Chondrocyte (in vitro differentiated cells): ENCODE measurements around the gene LRBA. TPM values are rescaled to one million over a fixed set of nuclear protein-coding genes. Genes with fewer than 3 reads are reported as not detected.

Experiments used
- DNase-seq: peaks from one replicate; pipeline ENCODE4 v3.0.0; 2021; ENCODE audit warnings: mixed read lengths, low spot score
- H3K27ac Mint-ChIP-seq: one replicate; pipeline ENCODE4 v1.8.0; 2021; ENCODE audit warnings: mild to moderate bottlenecking, moderate library complexity, mixed read lengths; ENCODE audit not compliant: unreplicated experiment
- H3K27me3 Mint-ChIP-seq: 2 replicates; pipeline ENCODE4 v1.8.0; 2021; ENCODE audit warnings: low read depth, mixed read lengths
- H3K36me3 Mint-ChIP-seq: 2 replicates; pipeline ENCODE4 v1.8.0; 2021; ENCODE audit warnings: low read depth, mixed read lengths
- H3K4me1 Mint-ChIP-seq: 2 replicates; pipeline ENCODE4 v1.8.0; 2021; ENCODE audit warnings: low read depth, mild to moderate bottlenecking, mixed read lengths
- H3K4me3 Mint-ChIP-seq: one replicate; pipeline ENCODE4 v1.8.0; 2021; ENCODE audit warnings: mild to moderate bottlenecking, moderate library complexity, mixed read lengths; ENCODE audit not compliant: unreplicated experiment
- H3K9me3 Mint-ChIP-seq: 2 replicates; pipeline ENCODE4 v1.8.0; 2021; ENCODE audit warnings: low read depth, mixed read lengths
- CTCF ChIP-seq: fragments of 200-600 bp; sonication (generic); IDR thresholded peaks from 2 replicates; pipeline ENCODE4 v1.5.0; 2021; ENCODE audit warnings: antibody characterized with exemption, mild to moderate bottlenecking, moderate library complexity
- total RNA-seq: library from RNA; stranded (reverse); gene quantifications from 3 replicates; pipeline ENCODE4 v1.2.1, GENCODE V29; 2021

Gene LRBA
- total RNA-seq, 1 donor from 2014 or later = 19.7 TPM

- H3K4me1 Mint-ChIP-seq = no peaks in the 10 kb centered on the region
- H3K9me3 Mint-ChIP-seq = no peaks in the 10 kb centered on the region
- H3K4me3 Mint-ChIP-seq = no peak overlapping the region
- peaks cover 6% of the 10 kb centered on the region for H3K36me3 Mint-ChIP-seq
- no peaks in the 10 kb centered on the region for H3K27me3 Mint-ChIP-seq
- no peak for TF ChIP-seq CTCF
- H3K27ac Mint-ChIP-seq = no peak overlapping the region
- no peak for DNase-seq
These were observed 591.6 kb downstream of the LRBA start for GRCh38 chr4:150423503-150423902.

GRCh38 chr4:150423074-150423473 lies 592.0 kb downstream of the LRBA start:
- Mint-ChIP-seq H3K27me3 (no peaks in the 10 kb centered on the region), H3K36me3 (peaks cover 6% of the 10 kb centered on the region), H3K27ac (no peak overlapping the region), H3K4me3 (no peak overlapping the region), H3K9me3 (no peaks in the 10 kb centered on the region), H3K4me1 (no peaks in the 10 kb centered on the region)
- no peak for DNase-seq
- no peak for TF ChIP-seq CTCF

- no peak for DNase-seq
- Mint-ChIP-seq H3K27ac (no peak overlapping the region), H3K9me3 (no peaks in the 10 kb centered on the region), H3K4me1 (no peaks in the 10 kb centered on the region), H3K36me3 (peaks cover 6% of the 10 kb centered on the region), H3K4me3 (no peak overlapping the region), H3K27me3 (no peaks in the 10 kb centered on the region)
- TF ChIP-seq CTCF = no peak
These were observed 593.5 kb downstream of the LRBA start for GRCh38 chr4:150421612-150422011.

- H3K4me1 Mint-ChIP-seq = no peaks in the 10 kb centered on the region
- TF ChIP-seq CTCF = no peak
- no peaks in the 10 kb centered on the region for H3K27me3 Mint-ChIP-seq
- no peak overlapping the region for H3K27ac Mint-ChIP-seq
- H3K36me3 Mint-ChIP-seq = peaks cover 6% of the 10 kb centered on the region
- H3K4me3 Mint-ChIP-seq = no peak overlapping the region
- no peaks in the 10 kb centered on the region for H3K9me3 Mint-ChIP-seq
- DNase-seq = no peak
These were observed 595.1 kb downstream of the LRBA start for GRCh38 chr4:150419939-150420338.

- peaks cover 6% of the 10 kb centered on the region for H3K36me3 Mint-ChIP-seq
- no peaks in the 10 kb centered on the region for H3K27me3 Mint-ChIP-seq
- no peak overlapping the region for H3K4me3 Mint-ChIP-seq
- no peak for TF ChIP-seq CTCF
- no peak for DNase-seq
- no peak overlapping the region for H3K27ac Mint-ChIP-seq
- no peaks in the 10 kb centered on the region for H3K4me1 Mint-ChIP-seq
- no peaks in the 10 kb centered on the region for H3K9me3 Mint-ChIP-seq
These were observed 596.2 kb downstream of the LRBA start for GRCh38 chr4:150418757-150419410.
